SJCRH30 (cell line): ENCODE data around the gene HPN. TPM values are rescaled to one million over a fixed set of nuclear protein-coding genes. Genes with fewer than 3 reads are reported as not detected.

Source experiments
- DNase-seq, 2 experiments: peaks; one replicate each; pipeline ENCODE4 v3.0.0-alpha.2; 2015 to 2020
- H3K27ac ChIP-seq: fragments of 250-450 bp; sonication (Bioruptor Pico); 2 replicates; pipeline ENCODE4 v1.5.1; 2020; ENCODE audit warnings: mild to moderate bottlenecking, moderate library complexity
- H3K27me3 ChIP-seq: fragments of 250-450 bp; sonication (Bioruptor Pico); 2 replicates; pipeline ENCODE4 v1.5.1; 2020; ENCODE audit warnings: mild to moderate bottlenecking, moderate library complexity
- H3K36me3 ChIP-seq: fragments of 250-450 bp; sonication (Bioruptor Pico); 2 replicates; pipeline ENCODE4 v1.5.1; 2020; ENCODE audit warnings: mild to moderate bottlenecking, moderate library complexity
- H3K4me1 ChIP-seq: fragments of 250-450 bp; sonication (Bioruptor Pico); 2 replicates; pipeline ENCODE4 v1.5.1; 2020; ENCODE audit warnings: mild to moderate bottlenecking, moderate library complexity
- H3K4me3 ChIP-seq: fragments of 250-450 bp; sonication (Bioruptor Pico); 2 replicates; pipeline ENCODE4 v1.5.1; 2020; ENCODE audit warnings: mild to moderate bottlenecking, moderate library complexity
- H3K9me3 ChIP-seq: fragments of 250-450 bp; sonication (Bioruptor Pico); replicated peaks from 2 replicates; pipeline ENCODE4 v1.5.1; 2020; ENCODE audit warnings: mild to moderate bottlenecking, moderate library complexity
- total RNA-seq: library from RNA; depleted of rRNA; stranded (reverse); fragments of >200 nt; shearing (Covaris generic); gene quantifications from 2 replicates; pipeline ENCODE4 v1.2.3, GENCODE V29; 2014

Gene HPN
- total RNA-seq, 1 experiment from 2014 or later = not detected

DNA sequence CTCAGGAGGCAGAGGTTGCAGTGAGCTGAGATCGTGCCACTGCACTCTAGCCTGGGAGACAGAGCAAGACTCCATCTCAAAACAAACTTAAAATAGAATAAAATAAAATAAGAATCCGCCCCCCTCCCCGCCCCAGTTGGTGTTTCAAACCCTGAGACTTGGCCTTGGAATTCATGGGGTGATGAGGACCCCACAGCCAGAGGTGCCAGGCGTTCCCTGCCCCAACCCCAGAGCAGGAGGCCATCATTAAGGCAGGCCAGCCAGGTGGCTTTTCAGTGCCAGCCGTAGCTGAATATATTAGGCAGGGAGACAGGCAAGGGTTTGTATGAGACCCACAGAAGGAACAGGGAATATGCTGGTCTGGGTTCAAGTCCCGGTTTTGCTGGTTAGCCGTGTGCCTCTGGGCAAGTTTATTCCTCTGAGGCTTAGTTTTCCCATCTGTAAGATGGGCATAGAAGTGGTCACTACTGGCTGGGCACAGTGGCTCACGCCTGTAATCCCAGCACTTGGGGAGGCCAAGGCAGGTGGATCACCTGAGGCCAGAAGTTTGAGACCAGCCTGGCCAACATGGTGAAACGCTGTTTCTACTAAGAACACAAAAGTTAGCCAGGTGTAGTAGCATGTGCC, 12.3 kb downstream of the HPN start:
- H3K4me1 ChIP-seq = no peaks in the 10 kb centered on the region
- H3K27ac ChIP-seq = no peak overlapping the region
- H3K27me3 ChIP-seq = peaks cover 6% of the 10 kb centered on the region; the same call in 1 of the 2 replicates
- DNase-seq = no peak
- no peaks in the 10 kb centered on the region for H3K36me3 ChIP-seq
- H3K9me3 ChIP-seq = no peaks in the 10 kb centered on the region
- H3K4me3 ChIP-seq = no peak overlapping the region

DNA sequence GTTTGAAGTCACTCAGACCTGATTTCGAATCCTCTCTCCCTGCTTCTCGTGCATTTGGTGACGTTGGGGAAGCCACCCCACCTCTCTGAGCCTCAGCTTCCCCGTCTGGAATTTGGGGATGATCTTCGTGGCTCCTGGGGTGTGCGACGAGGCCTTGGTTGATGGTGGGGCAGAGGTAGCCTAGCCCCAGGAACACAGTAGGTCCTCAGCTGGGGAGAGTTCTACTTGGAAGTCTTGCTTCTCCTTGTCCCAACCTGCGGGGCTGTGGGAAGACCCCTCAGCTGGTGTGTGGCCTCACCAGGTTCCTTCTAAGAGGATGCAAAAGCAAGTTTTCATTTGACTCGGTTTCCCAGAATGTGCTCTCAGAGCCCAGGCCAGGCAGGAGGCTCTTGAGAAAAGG, 13.1 kb downstream of the HPN start:
- no peak overlapping the region for H3K4me3 ChIP-seq
- no peaks in the 10 kb centered on the region for H3K36me3 ChIP-seq
- DNase-seq = no peak
- H3K9me3 ChIP-seq = no peaks in the 10 kb centered on the region
- H3K27ac ChIP-seq = no peak overlapping the region
- no peaks in the 10 kb centered on the region for H3K4me1 ChIP-seq
- peaks cover 6% of the 10 kb centered on the region; the same call in 1 of the 2 replicates for H3K27me3 ChIP-seq

DNA sequence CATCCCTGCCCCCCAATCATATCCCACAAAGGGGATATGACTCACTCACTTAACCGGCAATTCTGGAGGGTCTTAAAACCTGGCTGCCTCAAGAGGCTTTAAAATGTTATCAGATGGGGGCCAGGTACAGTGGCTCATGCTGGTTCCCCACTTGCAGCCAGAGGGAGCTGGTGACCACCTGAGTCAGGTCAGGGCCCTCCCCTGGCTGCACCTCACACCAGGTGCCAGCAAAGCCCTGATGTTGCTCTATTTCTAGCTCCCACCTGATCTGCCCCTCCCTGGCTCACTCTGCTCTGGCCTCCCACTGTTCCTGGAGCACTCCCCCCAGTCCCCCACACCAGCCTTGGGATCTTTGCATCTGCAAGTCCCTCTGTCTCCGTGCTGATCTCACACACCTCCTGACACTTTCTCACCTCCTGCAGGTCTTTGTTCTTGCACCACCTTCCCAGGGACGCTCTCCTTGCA, 14.2 kb downstream of the HPN start:
- no peak for DNase-seq
- Histone ChIP-seq H3K9me3 (no peaks in the 10 kb centered on the region), H3K27ac (no peak overlapping the region), H3K27me3 (peaks cover 6% of the 10 kb centered on the region; the same call in 1 of the 2 replicates), H3K4me3 (no peak overlapping the region), H3K4me1 (no peaks in the 10 kb centered on the region), H3K36me3 (no peaks in the 10 kb centered on the region)

DNA sequence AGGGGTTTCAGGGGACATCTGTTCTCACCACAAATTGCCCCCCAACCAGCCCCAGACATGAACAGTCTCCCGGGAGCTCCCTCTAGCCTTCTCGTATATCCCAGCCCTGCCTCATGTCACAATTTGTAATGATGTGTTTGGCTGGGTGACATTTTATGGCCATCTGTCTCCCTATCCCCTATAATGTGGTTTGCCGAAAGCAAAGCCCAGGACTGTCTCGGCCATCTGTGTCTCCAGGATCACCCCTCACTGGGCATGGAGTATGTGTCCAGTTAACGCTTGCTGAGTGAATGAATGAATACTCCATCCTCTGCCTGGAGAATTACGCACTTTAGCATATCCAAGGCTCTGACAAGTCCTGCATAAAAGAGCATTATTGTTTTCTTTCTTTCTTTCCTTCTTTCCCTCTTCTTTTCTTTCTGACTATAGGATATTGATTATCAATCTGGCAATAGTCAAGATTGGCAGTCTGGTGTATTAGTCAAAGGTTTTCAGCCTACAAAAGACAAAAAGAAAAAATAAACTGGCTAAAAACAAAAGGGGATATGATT, 15.1 kb downstream of the HPN start:
- no peak for DNase-seq
- no peak overlapping the region for H3K27ac ChIP-seq
- H3K36me3 ChIP-seq = no peaks in the 10 kb centered on the region
- H3K4me1 ChIP-seq = no peaks in the 10 kb centered on the region
- H3K4me3 ChIP-seq = no peak overlapping the region
- no peaks in the 10 kb centered on the region for H3K9me3 ChIP-seq
- H3K27me3 ChIP-seq = peaks cover 6% of the 10 kb centered on the region; the same call in 1 of the 2 replicates

DNA sequence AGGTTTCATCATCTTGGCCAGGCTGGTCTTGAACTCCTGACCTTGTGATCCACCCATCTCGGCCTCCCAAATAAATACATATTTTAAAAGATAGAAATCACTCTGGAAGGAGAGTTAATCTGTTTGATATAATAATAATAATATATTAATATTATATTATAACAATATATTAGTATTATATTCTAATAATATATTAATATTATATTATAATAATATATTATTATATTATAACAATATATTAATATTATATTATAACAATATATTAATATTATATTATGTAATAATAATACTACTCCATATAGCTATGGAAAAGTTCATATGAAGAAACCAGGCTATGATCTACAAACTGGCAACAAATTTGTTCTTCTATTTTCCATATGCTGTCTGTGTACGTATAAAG, 16.8 kb downstream of the HPN start:
- Histone ChIP-seq H3K9me3 (no peaks in the 10 kb centered on the region), H3K27me3 (peaks cover 6% of the 10 kb centered on the region; the same call in 1 of the 2 replicates), H3K4me1 (no peaks in the 10 kb centered on the region), H3K27ac (no peak overlapping the region), H3K4me3 (no peak overlapping the region), H3K36me3 (no peaks in the 10 kb centered on the region)
- no peak for DNase-seq

DNA sequence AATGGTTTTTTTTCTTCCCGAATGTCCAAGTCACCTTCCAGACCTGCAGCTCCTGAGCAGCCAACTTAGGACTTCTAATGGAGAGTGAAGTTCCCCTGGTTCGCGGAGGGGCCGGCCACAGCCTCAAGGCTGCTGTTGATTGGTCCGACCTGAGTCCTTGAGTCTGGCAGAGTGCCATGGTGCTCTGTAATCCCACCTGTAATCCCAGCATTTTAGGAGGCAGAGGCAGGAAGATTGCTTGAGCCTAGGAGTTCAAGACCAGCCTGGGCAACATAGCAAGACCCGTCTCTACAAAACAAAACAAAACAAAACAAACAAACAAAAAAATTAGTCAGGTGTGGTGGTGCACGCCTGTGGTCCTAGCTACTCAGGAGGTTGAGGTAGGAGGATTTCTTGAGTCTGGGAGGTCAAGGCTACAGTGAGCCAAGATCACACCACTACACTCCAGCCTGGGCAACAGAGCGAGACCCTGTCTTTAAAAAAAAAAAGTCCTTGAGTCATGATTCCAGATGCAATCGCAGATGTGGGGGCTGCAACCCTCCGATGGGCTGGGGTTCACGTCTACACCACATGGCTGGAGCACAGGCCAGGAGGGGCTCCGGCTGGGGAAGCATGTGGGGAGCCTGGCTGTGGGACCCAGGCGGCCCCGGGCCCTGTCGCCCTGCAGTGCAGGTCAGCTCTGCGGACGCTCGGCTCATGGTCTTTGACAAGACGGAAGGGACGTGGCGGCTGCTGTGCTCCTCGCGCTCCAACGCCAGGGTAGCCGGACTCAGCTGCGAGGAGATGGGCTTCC, 17.7 kb downstream of the HPN start:
- Histone ChIP-seq H3K9me3 (no peaks in the 10 kb centered on the region), H3K4me1 (no peaks in the 10 kb centered on the region), H3K4me3 (no peak overlapping the region), H3K27ac (no peak overlapping the region), H3K27me3 (peaks cover 6% of the 10 kb centered on the region; the same call in 1 of the 2 replicates), H3K36me3 (no peaks in the 10 kb centered on the region)
- no peak for DNase-seq

DNA sequence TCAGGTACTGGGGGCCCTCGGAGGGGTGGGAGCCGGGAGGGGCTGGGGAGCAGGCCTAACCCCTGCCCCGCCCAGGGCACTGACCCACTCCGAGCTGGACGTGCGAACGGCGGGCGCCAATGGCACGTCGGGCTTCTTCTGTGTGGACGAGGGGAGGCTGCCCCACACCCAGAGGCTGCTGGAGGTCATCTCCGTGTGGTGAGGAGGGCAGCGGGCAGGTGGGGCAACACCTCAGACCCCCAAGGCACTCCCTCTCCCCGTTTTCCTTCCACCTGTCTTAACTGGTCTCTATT, 18.2 kb downstream of the HPN start:
- H3K27ac ChIP-seq = no peak overlapping the region

DNA sequence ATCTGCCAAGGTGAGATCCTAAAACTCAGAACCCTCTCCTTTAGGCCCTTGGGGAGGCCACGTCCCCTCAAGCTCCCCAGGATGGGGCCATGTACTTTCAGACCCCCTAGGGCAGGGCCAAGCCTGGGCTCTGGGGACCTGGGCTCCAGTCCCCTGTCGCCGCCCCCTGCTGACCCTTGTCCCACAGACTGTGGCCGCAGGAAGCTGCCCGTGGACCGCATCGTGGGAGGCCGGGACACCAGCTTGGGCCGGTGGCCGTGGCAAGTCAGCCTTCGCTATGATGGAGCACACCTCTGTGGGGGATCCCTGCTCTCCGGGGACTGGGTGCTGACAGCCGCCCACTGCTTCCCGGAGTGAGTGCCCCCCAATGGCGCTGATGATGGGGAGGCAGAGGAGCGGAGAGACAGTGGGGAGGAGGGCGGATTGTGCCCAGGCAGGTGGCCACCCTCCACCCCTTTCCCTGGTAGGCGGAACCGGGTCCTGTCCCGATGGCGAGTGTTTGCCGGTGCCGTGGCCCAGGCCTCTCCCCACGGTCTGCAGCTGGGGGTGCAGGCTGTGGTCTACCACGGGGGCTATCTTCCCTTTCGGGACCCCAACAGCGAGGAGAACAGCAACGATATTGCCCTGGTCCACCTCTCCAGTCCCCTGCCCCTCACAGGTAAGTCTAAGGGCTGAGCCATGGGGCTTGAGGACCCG, 18.8 kb downstream of the HPN start:
- Histone ChIP-seq H3K27me3 (peaks cover 6% of the 10 kb centered on the region; the same call in 1 of the 2 replicates), H3K4me3 (no peak overlapping the region), H3K9me3 (no peaks in the 10 kb centered on the region), H3K4me1 (no peaks in the 10 kb centered on the region), H3K27ac (no peak overlapping the region), H3K36me3 (no peaks in the 10 kb centered on the region)
- DNase-seq = no peak

More for the DNA sequence above, 18.2 kb downstream of the HPN start:
- DNase-seq = no peak
- H3K9me3 ChIP-seq = no peaks in the 10 kb centered on the region
- H3K4me1 ChIP-seq = no peaks in the 10 kb centered on the region
- peaks cover 6% of the 10 kb centered on the region; the same call in 1 of the 2 replicates for H3K27me3 ChIP-seq
- no peak overlapping the region for H3K4me3 ChIP-seq
- H3K36me3 ChIP-seq = no peaks in the 10 kb centered on the region

DNA sequence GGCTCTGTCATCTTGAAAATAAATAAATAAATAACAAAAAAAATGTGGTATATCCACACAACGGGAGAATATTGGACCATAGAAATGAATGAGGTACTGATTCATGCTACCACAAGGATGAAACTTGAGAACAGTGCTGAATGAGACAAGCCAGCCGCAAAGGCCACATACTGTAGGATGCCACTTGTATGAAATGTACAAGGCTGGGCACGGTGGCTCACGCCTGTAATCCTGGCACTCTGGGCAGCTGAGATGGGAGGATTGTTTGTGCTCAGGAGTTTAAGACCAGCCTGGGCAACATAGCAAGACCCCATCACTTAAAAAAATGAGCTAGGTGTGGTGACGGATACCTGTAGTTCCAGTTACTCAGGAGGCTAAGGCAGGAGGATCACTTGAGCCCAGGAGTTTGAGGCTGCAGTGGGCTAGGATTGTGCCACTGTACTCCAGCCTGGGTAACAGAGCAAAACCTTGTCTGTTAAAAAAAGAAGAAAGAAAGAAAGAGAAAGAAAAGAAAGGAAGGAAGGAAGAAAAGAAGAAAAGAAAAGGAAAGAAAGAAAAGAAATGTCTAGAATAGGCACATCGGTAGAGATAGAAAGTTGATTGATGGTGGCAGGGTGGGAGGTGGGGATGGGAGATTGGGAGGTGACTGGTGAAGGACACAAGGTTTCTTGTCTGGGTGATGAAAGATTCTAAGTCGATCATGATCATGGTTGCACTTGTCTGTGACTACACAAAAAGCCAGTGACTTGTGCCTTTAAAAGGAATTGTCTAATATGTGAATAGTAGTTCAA, 20.3 kb downstream of the HPN start:
- no peak overlapping the region for H3K4me3 ChIP-seq
- no peak overlapping the region for H3K27ac ChIP-seq
- no peaks in the 10 kb centered on the region for H3K9me3 ChIP-seq
- H3K27me3 ChIP-seq = peaks cover 4% of the 10 kb centered on the region; the same call in 1 of the 2 replicates
- H3K36me3 ChIP-seq = no peaks in the 10 kb centered on the region
- no peaks in the 10 kb centered on the region for H3K4me1 ChIP-seq
- DNase-seq = no peak

DNA sequence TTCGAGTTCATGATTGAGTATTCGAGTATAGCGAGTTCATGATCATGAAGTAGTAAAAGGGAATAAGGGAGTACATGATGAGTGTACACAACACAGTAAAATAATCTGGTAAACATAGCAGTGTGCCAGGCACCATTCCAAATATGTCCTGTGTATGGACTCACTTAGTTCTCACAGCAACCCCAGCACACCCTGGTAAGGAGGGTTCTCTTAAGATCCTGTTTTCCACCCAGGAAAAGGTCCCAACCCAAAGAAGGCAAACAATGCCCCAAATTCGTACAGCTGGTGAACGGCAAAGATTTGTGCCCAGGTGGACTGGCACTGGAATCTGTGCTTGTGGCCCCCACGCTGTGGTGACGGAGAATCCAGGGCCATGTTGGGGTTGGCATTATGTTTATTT, 21.4 kb downstream of the HPN start:
- H3K4me3 ChIP-seq = no peak overlapping the region
- no peaks in the 10 kb centered on the region for H3K36me3 ChIP-seq
- no peak for DNase-seq
- no peak overlapping the region for H3K27ac ChIP-seq
- no peaks in the 10 kb centered on the region for H3K4me1 ChIP-seq
- H3K9me3 ChIP-seq = no peaks in the 10 kb centered on the region
- H3K27me3 ChIP-seq = no peaks in the 10 kb centered on the region

DNA sequence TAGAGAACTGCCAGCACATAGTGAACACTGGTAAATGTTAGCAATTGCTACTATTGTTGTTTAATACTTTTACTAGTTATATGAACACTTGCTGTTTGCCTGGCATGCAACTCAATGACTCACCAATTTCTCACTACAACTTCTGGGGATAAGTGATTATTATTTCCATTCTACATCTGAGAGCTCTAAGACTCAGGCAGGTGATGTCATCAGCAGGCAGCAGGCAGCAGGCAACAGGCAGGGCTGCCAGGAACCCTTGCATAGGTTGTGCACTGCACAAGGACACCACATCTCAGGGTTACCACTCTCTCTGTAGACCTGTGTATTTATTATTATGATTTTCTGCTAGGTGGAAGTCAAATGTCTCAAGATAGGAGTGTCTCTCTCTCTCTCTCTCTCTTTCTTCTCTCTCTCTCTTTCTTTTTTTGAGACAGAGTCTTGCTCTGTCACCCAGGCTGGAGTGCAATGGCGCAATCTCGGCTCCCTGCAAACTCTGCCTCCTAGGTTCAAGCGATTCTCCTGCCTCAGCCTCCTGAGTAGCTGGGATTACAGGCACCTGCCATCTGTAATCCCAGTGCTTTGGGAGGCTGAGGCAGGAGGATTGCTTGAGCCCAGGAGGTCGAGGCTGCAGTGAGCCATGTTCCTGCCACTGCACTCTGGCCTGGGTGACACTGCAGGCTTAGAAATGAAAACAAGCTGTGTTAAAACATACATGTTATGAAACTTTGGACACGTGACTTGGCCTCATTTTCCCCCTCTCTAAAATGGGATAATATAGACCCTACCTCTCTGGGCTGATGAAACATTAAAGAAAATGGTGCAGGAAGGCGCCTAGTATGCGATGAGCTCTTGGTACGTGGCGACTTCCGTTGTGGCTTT, 22.7 kb downstream of the HPN start:
- Histone ChIP-seq H3K9me3 (no peaks in the 10 kb centered on the region), H3K27ac (no peak overlapping the region), H3K4me1 (peaks cover 5% of the 10 kb centered on the region), H3K4me3 (no peak overlapping the region), H3K27me3 (no peaks in the 10 kb centered on the region), H3K36me3 (no peaks in the 10 kb centered on the region)
- DNase-seq = no peak

DNA sequence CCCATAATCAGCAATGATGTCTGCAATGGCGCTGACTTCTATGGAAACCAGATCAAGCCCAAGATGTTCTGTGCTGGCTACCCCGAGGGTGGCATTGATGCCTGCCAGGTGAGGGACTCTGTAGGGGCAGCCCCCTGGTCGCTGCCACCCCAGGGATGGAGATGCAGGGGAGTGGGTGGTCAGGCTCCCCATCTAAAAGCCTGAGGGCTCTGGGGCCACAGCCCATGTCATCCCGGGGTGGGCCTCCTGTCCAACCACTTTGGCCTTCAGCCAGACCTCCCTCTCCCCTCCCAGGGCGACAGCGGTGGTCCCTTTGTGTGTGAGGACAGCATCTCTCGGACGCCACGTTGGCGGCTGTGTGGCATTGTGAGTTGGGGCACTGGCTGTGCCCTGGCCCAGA, 24.1 kb downstream of the HPN start:
- H3K36me3 ChIP-seq = no peaks in the 10 kb centered on the region

DNA sequence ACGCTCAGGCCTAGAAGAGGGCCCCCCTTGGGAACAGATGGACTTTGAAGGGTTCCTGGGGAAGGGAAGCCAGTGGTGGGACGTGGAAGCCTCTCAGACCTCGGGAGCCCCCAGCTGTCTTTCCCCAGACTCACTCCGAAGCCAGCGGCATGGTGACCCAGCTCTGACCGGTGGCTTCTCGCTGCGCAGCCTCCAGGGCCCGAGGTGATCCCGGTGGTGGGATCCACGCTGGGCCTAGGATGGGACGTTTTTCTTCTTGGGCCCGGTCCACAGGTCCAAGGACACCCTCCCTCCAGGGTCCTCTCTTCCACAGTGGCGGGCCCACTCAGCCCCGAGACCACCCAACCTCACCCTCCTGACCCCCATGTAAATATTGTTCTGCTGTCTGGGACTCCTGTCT, 24.6 kb downstream of the HPN start:
- Histone ChIP-seq H3K4me1 (peaks cover 5% of the 10 kb centered on the region), H3K36me3 (no peaks in the 10 kb centered on the region), H3K4me3 (no peak overlapping the region), H3K9me3 (no peaks in the 10 kb centered on the region), H3K27ac (no peak overlapping the region), H3K27me3 (no peaks in the 10 kb centered on the region)
- no peak for DNase-seq

More for the DNA sequence above, 24.1 kb downstream of the HPN start:
- Histone ChIP-seq H3K4me1 (peaks cover 5% of the 10 kb centered on the region), H3K27ac (no peak overlapping the region), H3K9me3 (no peaks in the 10 kb centered on the region), H3K27me3 (no peaks in the 10 kb centered on the region), H3K4me3 (no peak overlapping the region)
- DNase-seq = no peak
